Measurements from ENCODE around the gene RAD18.

RAD18 gene

DNA sequence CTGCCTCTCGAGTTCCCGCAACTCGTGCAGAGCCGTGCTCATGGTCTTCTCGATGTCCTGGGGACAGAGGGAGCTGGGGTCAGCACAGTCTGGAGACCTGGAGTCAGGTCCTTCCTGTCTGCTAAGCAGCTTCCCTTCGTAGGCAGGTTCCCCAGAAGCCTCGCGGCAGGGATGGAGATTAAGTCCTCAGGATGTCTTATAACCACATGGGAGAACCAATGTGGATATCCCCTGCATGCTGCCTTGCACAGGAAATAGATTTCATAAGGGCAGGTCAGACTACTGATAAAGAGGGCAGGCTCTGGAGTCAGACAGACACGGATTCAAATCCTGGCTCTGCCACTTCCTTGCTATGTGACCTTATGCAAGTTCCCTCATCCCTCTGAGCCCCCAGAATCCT is 22.6 kb upstream of the RAD18 start:
- no peak for DNase-seq (ENCODE audit: low spot score)

DNA sequence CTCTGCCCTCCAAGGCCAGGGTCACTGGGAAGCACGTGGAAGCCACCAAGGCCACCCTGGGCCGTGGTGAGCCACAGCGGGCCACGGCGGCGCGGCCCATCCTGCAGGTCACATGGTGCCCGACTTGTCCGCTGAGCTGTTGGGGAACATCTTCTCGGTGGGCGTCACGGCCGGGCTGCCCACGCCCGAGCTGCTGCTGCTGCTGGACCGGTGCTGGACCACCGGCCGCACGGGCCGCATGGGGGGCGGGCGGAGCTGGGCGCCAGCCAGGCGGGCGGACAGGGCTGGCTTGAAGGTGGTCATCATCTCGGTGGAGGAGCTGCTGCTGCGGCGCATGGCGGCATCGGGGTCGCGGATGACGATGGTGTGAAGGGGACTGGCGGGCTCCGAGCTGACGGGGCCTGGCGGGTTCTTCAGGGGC is 22.1 kb upstream of the RAD18 start:
- no peak for DNase-seq (ENCODE audit: low spot score)

DNA sequence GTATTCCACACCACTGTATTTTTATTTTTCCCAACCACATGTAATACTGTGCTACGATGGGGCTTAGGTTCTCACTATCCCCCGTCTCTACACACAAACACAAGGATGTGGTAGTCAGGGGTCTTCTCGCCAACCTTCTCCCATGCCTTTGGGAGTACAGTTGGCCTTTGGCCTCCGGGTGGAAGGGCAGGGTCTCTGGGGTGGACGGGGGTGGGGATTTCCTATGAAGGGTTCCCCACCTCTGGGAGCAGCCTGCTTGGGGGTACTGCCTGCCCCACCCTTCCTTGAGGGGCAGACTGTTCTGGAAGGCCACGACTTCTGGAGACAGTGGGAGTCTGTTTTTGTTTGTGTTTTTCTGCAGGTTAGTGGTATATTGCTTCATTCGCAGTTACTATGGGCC is 21.3 kb upstream of the RAD18 start:
- no peak for DNase-seq (ENCODE audit: low spot score)

DNA sequence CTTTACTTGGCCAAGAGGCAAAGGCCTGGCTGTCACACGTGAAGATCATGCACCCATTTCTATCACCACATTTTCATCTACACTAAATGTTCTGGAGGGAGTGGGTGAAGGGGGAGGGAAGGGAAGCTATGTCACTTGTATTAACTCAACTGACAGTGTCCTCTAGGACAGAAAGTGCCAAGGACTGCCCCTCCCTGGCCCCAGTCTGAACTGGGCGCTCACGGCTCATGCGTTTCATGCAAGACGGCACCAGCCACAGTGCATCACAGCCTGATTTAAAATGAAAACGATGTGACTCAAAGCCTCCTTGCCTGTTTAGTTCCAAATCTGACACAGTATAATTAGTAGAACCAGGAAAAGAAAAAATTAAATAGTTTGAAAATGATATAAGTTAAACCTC is 20.8 kb upstream of the RAD18 start:
- no peak for DNase-seq (ENCODE audit: low spot score)

DNA sequence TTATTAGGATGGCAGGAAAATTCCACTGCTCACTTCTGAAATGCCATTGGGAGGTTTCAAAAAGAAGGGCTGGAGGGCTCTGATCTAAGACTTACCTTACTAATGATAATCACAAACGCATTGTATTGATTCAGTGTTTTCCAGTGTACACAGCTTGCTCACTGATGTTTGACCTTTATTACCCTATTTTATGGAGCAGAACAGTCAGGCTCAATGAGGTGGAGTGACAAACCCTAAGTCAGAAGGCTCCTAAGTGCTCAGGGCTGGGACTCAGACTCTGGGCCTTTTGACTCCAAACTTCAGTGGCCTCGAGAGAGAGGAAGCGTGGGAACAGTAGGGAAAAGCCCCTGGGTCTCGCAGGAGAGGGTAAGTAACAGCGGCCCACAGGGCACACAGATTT is 20.3 kb upstream of the RAD18 start:
- DNase-seq (ENCODE audit: low spot score): no peak

DNA sequence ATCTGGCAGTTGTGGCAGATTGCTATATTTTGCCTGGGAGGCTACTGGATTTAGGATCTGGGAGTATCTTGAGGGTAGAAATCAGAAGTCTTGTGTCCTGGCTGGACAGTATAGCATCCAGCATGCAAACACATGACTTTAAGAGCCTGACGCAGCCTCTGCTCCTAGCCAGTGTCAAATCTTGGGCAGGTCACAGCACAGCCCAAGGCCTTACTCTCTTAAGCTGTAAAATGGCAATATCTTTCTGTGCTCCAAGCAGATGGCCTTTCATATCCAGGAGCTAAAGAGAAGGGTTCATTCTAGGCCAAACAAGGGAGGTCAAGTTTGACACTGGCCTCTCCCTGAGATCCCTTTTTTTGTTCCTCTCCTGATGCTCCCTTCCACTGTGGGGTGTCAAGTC is 19.8 kb upstream of the RAD18 start:
- no peak for DNase-seq (ENCODE audit: low spot score)

DNA sequence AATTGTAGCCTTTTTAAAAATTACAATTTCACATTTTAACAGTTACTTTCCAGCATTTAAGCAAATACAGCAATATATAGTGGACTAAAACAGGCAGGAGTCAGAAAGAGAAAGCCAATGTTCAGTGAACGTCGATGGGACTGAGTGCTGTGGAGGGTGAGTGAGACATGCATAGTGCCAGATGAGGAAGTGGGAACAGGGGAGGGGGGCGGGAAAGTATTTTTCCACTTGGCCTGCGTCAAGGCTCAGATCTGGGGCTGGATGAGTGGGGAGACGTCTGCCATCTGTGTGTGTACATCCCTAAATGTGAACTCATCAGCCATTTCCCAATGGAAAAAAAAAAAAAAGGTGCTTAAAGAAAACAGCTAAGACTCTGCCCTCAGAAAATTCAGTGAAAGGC is 19.2 kb upstream of the RAD18 start:
- DNase-seq (ENCODE audit: low spot score): no peak

DNA sequence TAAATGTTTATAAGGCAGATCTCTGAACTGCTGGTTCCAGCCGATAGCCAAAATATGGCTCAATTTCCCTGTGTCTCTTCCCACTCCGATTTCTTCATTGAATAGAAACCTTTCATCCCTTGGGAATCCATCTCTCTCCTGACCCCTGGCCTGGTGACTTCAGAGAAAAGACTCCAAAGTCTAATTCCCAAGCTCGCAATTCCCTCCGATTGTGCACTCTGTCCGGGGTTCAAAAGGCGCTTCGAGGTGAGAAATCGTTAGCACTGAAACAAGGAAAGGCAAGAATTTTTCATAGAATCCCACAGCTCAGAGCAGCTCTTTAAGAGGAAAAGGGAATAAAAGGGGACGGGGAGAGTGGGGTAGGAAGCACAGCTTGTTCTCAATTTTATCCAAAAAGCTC is 18.4 kb upstream of the RAD18 start:
- no peak for DNase-seq (ENCODE audit: low spot score)

DNA sequence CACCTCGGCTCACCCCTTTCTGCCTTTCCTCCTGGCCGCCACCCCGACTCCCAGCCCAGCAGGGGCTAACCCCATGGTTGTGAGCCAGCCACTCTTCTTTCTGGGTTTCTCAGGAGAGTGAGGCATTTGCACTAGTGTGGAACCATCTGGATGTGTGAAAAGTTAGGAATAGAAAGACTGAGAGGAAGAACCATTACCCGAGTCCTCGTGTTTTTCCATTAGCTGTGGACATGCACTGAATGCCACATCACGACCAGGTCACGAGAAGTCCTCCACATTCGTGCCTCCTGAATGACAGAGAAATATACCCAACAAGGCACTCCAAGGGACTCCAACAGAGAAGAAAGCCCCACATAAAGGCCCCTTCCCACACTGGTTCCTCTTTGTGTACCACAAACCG is 18.0 kb upstream of the RAD18 start:
- no peak for DNase-seq (ENCODE audit: low spot score)

DNA sequence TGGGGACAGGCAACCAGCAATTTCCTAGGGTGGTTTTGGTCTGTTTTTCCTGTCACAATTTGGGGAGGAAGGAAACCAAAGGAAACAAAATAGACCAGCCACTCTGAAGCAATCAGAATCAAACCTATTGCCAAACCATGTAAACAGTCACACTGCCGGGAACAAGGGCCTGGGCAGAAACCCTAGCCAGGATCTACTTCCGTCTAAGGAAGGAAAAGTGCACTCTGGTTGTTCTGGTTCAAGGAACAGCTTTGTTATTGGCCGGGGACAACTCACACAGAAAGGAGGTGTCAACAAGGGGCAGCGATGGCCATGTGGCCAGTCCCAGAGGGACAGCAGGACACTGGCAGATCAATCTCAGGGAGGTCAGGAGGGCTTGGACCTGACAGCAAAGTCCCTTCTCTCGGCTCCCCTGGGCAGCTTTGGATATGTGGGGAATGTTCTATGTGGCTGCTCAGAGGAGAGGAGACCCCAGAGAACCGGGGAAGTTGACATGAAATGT is 17.5 kb upstream of the RAD18 start:
- no peak for DNase-seq (ENCODE audit: low spot score)

DNA sequence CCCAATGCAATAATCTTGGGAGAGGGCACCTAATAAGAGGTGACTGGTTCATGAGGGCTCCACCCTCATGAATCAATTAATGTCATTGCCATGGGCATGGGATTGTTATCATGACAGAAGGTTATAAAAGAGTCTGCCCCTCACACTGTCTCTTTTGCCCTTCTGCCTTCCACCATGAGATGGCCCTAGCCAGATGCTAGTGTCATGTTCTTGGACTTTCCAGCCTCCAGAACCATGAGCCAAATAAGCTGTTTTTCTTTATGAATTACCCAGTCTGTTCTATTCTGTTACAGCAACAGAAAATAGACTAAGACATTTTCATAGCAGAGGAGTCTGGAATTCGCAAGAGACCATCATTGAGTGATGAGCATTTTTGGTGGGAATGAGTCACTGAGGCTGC is 16.0 kb upstream of the RAD18 start:
- no peak for DNase-seq (ENCODE audit: low spot score)

DNA sequence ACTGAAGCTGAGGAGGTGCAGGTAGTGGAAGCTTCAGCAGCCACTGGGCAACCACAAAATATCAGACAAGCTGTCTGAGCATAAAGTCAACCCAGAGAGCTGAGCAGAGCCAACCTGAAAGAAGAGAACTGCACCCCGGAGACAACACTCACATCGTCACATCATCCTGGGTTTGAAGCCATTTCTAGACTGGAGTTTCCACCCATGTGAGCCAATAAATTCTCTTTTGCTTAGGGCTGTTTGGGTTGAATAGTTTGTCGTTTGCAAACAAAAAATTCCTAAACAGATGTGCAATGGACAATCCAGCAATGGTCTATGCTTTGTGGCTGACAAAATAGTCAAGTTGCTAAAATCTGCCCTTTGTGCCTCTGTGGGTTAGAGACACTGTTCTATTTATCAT is 15.3 kb upstream of the RAD18 start:
- no peak for DNase-seq (ENCODE audit: low spot score)

DNA sequence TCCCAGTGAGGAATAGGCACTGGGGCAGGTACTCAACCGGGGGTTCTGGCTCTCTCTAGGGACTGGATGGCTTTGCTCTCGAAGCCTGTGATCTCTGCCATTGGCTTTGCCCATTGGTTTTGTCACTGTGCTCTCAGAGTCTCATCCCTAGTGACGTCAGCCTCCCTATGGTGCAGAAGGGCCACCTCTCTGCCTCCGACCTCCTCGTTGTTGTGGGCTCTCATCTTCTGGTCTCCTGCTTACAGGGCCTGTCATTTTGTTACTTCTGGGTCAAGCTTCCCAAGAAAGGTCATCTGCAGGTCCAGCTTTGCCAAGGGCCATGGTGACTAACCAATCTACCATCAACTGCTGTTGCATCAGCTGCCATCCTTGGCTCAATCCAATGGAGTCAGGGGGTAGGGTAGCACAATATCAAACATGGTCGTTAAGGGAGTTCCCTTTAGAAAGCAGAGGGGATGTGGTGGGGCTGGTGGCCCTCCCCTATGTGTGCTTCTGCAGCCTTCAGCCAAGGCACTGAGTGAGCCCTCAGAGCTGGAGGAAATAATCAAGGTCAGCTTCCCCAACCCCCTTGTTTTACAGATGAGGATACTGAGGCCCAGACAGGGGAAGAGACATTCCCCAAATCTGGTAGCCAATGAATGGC is 13.4 kb upstream of the RAD18 start:
- DNase-seq (ENCODE audit: low spot score): no peak

DNA sequence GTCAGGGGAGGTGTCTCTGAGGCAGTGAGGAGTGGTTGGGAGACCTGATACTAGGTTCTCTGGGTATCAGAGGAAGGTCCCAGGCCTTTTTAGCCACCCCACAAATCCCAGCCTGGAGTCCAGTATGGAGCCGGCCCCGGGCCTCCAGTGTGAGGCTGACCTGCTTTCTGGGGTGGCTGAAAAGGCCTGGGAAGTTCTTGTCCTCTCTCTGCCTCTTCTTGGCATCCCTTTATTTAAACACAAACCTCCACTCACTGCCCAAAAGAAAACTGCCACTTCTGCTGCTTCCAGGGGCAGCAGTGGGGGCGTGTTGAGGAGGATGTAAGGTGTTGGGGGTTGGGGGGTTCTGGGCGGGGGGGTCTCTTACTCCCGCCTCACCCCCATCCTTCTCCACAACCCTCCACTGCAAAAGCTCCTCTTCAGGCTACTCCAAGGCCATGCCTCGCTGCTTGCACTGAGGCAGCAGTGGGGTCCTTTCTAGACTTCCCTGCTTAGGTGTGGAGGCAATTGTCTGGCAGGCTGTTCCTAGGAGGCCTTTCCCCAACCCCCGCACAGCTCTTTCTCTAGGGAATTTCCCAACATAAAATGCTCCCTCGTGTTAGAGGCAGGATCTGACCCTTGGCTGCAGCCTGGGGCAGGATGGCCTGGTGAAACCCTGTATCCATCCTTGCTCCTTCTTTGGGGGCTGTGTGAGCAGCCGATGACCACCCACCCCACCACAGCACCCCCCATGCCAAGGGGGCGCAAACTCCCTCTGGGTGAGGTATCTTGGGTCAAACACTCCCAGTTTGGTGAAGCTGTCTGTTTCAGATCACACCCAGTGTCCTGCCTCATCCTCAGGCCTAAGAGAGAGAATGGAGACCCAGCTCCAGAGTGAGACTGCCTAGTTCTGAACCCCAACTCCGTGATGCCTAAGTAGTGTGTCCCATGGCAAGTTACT is 12.1 kb upstream of the RAD18 start:
- DNase-seq (ENCODE audit: low spot score): no peak

DNA sequence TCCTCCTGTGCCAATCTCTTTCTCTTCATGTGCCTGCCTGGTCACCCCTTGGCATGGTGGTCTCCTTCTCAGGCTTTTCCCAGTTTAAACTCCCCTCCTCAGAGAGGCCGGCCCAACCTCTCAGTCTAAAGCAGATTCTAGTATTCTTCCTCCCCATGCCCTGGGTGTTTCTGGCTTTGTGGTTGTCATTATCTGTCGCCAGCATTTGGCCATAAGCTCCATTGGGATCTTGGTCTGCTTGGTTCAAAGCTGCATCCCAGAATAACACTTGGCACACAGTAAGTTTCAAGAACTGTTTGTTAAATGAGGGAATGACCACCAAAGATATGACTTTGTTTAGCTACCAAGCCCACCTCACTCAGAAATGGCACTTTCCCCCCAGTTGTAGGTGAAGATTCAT is 11.2 kb upstream of the RAD18 start:
- no peak for DNase-seq (ENCODE audit: low spot score)

DNA sequence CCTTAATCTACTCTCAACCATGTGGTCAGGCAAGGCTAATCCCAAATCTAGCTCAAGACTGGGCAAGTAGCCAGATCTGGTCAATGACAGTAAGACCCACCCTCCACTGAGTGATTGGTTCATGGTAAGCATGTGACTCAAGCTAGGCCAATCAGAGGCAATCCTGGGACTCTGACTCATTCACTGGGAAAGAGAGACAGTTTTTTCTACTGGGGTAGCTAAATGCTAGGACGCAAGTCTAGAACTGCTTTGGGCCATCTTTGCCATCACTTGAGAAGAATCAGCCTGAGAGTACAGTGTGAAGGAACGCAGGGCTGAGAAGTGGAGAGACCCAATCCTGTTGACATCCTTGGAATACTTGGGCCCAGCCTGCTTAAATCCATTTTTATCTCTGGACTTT is 9.4 kb upstream of the RAD18 start:
- DNase-seq (ENCODE audit: low spot score): peak; percentile 66

DNA sequence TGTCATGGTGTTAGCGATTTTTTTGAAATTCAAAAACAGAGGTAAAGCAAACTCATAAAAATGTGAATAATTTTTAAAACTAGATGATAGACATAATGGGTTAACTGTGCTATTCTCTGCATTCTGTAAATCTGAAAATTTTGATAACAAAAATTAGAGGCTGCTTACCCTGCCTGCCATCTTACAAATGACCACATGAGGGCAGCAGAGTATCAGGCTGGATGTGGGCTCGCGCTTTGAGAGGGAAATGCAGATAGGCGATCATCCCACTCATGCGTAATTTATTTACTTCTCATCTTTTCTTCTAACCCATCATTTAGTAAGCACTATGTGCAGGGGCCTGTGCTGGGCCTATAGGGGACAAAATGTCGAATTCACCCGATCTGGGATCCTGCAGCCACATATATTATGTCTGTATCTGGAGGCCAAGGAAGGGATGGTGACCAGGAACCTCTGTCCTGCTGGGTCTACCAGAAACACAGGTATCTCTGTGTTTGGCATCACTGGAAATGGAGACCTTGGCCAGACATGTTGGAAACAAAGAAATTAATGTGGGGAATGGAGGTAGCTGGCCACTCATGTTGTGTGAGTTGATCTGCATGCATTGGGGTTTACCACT is 7.8 kb upstream of the RAD18 start:
- peak; percentile 80 for DNase-seq (ENCODE audit: low spot score)

DNA sequence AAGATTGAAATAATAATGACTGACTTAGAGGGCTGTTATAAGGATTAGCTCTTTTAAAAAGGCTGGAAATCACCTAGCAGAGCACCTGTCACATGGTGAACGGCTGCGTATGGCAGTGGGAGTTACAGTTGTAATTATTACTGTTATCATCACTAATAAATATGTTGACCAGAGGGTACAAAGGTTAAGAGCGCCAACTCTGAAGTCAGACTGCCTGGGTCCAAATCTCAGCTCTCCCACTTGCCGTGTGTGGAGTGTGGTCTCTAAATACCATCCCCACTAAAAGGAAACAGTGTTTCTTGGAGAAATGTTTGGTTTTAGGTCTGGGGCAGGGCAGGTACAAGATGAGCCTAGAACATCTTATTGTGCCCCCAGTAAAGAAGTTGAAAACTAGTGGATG is 6.0 kb upstream of the RAD18 start:
- no peak for DNase-seq (ENCODE audit: low spot score)

DNA sequence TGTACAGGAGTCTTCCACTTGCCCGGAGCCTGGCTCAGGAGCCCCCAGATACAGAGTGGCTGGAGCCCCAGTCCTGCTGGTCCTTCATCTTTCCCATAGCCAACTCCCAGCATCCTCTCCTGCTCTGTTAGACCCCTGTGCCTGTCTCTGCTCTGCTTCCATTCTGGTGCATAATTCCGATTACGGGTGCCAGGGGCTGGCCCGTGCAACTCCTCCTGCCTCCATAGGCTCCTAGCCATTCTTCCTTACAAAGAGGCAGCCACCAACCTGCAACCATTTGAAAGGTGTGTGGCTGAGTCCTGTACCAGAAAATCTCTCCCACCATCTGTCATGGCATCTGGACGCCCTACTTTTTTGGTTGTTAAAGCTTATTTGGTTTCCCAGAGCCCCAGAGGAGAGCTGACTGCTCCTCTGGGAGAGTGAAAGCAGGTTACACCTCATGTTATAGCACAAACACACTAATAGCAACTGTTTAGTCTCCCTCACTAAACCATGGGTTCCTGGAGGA is 5.2 kb upstream of the RAD18 start:
- no peak for DNase-seq (ENCODE audit: low spot score)

DNA sequence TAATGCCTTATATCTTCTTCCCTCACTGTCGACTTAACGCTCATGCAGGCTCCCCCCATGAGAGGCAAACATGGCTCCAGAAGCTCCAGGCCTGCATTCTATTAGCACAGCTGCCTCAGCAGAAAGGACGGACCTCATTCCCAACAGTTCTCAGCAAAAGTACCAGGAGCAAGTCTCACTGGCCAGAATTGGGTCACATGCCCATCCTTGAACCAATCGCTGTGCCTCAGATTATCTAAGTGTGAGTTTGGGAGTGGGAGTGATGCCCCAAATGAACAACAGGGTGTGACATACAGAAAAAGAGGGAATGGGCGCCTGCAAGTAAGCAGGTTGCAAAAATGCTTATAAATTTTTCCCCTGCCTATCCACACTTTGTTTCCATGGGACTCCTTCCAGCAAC is 4.3 kb upstream of the RAD18 start:
- DNase-seq (ENCODE audit: low spot score): no peak

DNA sequence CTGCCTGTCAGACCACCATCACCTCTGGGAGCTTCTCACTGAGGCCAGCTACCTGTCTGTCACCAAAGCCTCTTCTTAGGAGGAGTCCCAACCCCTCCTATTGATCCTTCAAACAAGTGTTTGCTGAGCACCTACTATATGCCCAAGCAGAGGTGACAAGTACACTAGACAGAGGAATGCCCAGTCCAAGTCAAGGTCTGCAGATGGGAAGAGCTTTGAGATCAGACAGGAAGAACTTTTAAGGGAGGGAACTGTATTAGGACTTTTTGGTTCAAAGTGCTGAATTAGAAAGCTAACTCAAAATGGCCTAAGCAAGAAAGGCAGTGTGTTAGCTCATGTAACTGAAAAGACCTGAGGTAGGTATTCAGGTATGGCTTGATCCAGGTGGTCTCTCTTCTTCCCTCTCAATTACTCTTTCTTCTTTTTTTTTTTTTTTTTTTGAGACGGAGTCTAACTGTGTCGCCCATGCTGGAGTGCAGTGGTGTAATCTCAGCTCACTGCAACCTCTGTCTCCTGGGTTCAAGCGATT is 3.6 kb upstream of the RAD18 start:
- no peak for DNase-seq (ENCODE audit: low spot score)

DNA sequence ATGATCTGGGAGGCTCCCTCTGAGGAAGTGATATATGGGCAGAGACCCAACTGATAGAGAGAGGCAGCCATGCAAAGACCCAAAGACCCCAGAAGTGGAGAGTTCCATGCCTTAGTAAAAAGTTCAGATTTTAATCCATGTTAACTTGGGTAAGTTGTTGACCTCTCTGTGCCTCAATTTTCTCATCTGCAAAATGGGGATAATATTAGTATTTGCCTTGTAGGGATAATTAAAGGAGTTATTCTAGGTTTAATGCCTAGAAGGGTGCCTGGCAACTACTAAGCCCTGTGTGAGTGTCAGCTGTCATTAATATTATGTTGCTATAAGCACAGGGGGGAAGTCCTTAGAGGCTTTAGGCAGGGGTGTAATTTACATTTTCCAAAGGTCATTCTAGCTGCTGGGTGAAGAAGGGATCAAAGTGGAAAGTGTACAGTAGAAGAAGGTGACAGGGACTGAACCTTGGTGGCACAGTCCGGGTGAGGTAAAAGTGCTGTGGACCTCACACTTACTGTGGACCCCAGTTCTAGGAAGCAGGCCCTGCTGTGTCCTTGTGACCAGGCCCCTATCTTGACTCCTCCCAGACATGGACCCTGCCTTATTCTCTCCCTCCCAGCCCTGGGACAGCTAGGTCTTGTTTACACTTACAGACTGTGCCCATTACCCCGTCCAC is 3.0 kb upstream of the RAD18 start:
- DNase-seq (ENCODE audit: low spot score): no peak

Measured in hematopoietic multipotent progenitor cell treated with erythropoietin and hydrocortisone succinate and interleukin-3 and kit ligand, for 17 days (in vitro differentiated cells).